GM21619 (cell line): ENCODE data around the gene ACTR6.
"Not testable (repeated sequence)": the region's sequence is repeated elsewhere in the genome, so short reads cannot be mapped to it uniquely, and the experiment has no call there.

Source experiments
- ATAC-seq: cut with Tn5 transposase; IDR thresholded peaks from one replicate; pipeline ENCODE4 v1.9.1; 2021; ENCODE audit not compliant: unreplicated experiment

ACTR6 gene

DNA sequence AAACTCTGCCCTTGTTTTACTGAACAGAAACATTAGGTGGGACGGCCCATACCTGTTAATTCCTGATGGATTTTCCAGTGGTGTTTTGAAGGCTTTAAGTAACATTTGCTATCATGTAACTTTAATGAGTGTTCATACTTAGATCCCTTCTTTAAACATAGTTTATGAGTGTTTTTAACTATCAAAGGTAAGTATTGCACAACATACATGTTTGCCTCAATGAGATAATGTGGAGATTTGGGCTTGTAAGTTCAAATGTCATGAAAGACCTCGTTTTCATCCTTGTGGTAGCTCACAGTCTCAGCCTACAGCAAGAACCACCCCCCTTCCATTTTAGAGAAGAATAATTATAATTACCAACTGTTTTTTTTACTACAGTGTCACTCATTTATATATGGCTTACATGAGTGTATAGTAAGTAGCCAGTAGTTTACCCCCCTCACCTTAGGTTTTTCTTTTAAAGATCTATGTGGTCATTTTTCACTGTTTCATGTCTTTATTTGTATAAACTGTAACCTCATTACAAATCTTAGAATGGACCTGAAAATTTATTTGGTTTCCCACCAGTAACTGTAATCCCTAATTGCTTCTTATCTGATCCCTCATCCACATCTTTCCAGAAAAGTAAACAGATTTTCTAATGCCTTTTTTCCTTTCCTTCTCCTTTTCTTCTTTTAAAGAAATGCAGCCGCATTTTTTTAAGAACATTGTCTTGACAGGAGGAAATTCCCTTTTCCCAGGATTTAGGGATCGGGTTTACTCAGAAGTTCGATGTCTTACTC is 18.9 kb downstream of the ACTR6 start:
- no peak for ATAC-seq

DNA sequence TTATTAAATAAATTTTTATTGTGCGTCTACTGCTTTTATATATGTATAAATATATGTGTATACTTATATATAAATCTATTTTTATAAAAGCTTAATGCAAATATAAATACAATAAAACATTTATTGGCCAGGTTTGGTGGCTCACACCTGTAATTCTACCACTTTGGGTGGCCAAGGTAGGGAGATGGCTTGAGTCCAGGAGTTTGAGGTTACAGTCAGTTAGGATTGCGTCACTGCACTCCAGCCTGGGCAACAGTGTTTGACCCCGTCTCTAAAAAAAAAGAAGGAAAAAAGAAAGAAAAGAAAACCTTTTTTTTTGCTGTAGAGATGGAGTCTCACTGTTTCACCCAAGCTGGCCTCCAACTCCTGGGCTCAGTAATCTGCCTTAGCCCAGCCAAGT is 20.9 kb downstream of the ACTR6 start:
- no peak for ATAC-seq

DNA sequence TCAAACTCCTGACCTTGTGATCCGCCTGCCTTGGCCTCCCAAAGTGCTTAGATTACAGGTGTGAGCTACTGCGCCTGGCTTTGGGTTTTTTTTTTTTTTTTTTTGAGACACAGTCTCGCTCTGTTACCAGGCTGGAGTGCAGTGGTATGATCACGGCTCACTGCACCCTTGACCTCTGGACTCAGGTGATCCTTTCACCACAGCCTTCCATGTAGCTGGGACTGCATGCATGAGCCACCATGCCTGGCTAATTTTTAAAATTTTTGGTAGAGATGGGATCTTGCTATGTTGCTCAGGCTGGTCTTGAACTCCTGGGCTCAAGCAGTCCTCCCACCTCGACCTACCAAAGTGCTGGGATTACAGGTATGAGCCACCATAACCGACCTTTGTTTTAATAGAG is 21.6 kb downstream of the ACTR6 start:
- ATAC-seq = not testable (repeated sequence)

DNA sequence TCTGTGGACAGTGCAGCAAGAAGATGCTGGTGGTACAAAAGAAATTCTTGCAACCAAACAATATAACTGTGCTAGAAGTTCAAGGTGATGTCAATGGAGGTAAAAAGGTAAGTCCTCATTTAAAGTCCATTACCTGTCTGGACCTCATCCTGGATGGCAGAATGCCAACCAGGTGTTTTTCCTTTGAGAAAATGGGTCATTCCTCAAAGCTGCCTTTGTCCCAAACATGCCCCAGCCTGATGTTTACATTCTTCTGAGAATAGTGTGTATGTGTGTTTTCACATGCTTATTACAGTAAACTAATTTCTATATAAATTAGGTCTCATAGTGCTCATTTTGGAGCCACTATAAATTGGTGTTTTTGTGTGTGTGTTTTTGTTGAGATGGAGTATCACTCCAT is 24.9 kb downstream of the ACTR6 start:
- no peak for ATAC-seq

DNA sequence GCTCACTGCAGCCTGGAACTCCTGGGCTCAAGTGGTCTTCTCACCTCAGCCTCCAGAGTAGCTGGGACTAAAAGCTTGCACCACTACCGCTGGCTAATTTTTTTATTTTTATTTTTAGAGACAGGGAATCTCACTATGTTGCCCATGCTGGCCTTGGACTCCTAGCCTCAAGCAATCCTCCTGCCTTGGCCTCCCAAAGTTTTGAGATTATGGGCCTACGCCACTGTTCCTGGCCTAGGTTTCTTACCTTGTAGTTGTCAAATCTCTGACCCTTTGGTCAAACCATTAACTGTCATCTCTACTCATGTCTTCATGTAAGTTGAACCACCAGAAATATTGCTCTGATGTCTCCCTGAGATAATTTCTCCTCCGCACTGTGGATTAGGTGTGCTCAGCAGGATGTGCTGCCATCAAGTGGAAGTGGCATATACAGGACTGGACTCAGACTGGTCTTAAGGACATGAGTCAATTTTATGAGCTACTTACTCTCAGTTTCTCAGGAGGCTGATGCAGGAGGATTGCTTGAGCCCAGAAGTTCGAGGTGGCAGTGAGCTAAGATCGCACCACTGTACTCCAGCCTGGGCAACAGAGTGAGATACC is 28.5 kb downstream of the ACTR6 start:
- ATAC-seq = no peak

DNA sequence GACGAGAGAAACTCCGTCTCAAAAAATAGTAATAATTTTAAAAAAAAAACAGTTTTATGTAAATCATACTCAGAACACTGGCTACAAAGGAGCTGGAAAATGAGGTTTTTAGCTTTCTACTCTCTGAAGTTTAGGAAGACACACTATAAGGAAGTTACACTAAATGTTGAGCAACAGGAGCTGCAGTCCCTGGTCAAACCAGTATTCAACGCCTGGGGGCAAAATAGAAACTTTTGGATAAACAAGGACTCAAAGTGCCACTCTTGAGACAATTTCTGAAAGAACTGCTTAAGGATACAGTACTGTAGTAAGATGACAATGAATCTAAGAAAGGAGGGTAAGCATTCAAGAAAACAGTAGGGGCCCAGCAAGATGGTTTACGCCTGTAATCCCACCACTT is 29.3 kb downstream of the ACTR6 start:
- ATAC-seq = no peak

DNA sequence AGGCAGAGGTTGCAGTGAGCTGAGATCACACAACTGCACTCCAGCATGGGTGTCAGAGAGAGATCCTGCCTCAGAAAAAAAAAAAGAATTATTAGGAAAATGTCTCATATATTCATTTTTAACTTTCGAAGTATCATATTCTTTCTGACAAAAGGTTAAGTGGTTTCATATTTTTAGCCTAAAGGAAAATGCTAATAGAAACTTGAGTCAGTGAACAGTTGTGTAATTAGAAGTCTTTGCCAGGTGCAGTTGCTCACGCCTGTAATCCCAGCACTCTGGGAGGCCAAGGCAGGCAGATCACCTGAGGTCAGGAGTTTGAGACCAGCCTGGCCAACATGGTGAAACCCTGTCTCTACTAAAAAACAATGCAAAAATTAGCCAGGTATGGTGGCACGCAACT is 31.3 kb downstream of the ACTR6 start:
- ATAC-seq = not testable (repeated sequence)

DNA sequence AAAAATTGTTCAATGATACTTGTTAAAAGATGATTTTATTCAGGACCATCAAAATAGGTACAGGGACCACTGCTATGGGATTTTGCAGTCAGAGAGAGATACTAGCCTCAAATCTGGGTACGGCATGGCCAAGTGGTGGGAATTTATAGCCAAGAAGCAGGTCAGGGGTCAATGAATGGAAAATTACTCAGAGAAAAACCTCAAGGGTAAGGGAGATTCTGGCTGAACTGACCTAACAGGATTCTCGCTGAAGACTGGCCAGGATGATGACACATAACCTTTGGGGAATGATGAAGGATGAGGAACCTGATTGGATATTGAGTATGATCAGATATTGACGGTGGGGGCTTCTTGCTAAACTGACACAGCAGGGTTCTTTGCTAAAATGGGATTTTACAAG is 33.6 kb downstream of the ACTR6 start:
- no peak for ATAC-seq

DNA sequence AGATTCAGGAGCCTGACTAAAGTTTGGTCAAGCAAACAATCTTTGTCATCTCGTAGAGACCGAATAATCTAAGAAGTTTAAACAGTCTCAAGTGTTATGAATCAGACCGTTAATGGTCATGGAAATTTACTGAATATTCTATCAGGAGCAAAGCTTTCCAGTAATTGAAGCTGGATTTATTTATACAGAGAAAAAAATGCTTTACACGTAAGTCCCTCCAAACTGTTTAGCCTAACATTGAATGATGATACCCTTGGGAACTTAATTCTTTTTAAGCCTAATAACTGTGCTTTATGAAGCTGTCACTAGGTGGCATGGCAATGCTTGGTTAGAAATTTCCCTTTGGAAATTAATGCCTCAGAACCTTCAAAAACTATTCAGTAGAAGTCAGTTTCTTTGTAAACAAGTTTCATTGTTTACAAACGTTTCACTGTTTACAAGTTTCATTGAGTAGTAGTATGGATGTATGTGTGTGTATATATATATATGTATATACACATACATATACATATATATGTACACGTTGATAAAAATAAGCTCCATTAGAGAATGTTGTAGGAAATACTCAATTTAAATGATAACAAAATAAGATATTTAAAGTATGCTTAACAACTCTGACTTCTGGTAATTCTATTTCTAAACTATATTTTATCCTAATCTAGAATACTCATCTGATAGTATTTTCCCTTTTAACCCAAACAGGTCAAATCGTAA is 34.1 kb downstream of the ACTR6 start:
- ATAC-seq = no peak

DNA sequence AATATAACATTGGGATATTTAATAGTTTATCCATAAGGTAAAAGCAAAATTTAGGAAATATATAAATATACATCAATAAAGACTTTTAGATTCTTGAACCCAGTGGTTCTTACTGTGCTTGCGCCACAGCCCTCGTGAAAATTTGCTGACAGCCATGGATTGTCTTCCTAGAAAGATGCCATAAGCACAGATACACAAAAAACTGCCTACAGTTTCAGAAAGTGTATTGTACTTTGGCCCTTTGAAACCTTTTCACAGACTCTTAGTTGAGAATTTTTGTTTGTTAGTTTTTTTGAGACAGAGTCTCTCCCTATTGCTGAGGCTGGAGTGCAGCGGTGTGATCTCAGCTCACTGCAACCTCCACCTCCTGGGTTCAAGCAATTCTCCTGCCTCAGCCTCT is 38.2 kb downstream of the ACTR6 start:
- ATAC-seq = no peak

DNA sequence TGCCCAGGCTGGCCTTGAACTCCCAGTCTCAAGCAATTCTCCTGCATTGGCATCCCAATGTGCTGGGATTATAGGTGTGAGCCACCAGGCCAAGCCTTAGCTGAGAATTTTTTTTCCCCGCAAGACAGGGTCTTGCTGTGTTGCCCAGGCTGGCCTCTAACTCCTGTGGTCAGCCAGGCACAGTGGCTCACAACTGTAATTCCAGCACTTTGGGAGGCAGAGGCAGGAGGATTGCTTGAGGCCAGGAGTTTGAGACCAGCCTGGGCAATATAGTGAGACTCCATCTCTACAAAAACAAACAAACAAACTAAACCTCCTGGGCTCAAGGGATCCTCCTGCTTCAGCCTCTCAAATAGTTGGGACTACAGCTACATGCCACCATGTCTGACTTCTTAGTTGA is 39.0 kb downstream of the ACTR6 start:
- ATAC-seq = no peak

DNA sequence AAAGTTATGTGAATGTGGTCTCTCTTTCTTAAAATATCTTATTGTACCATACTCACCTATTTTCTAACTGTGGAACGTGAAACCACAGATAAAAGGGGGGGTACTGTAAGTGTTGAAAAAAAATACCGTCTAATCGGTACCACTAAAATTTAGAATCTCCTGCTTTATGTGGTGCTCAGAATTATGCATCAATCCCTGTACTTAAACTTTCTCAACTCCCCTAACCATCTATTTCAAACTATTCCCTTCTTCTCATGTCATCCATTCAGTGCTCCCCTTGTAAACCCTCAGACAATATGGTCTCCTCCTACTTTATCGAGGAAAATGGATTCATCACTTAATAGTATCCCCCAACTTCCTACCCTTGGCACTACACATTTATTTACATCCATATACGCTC is 42.5 kb downstream of the ACTR6 start:
- ATAC-seq = no peak

DNA sequence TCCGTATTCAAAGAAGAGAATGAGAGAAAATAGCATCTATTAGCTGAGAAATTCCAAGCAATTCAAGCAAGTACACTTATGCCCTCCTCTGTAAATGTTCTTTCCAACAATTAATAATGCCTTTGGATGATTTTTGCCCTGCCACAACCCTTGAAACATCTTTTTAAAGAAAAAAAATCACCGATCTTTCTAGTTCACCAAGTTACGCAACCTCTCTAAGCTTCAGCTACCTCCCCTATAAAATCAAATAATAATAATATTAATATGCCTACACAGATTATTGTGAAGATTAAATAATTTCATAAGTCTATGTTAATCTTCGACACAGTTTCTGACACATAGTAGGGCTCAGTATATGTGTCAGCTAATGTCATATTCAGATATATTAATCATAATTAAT is 47.1 kb downstream of the ACTR6 start:
- ATAC-seq = no peak

DNA sequence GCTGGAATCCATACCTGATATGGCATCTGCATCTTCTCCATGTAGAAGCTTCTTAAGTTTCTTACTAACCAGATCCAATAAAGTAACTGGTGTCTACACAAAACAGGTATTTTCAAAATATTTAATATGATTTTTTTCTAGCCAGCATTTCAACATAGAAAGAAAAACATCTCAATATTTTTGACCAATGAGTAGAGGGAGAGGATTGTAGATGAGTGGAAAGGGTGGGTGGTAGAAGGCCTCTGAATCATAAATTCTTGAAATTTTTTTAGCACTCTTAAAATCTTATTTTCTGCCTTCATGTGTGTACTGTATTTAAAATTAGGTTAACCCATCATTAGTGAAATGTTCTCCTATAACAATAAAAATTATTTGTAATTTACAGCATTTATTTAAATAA is 48.3 kb downstream of the ACTR6 start:
- ATAC-seq = no peak

DNA sequence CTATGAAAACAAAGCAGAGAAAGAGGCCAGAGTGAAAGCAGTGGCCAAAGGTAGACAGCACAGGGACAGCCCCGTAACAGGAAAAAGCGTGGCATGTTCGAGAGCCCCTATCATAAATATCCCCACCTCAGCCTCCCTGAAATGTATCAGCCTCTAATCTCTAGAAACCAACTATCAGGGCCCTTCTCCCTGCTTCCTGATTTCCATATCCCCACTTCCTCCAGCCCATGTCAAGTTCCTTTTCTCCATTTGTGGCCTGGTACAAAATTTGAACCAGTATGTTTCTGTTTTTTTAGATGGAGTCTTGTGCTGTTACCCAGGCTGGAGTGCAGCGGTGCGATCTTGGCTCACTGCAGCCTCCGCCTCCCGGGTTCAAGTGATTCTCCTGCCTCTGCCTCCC is 49.3 kb downstream of the ACTR6 start:
- no peak for ATAC-seq

DNA sequence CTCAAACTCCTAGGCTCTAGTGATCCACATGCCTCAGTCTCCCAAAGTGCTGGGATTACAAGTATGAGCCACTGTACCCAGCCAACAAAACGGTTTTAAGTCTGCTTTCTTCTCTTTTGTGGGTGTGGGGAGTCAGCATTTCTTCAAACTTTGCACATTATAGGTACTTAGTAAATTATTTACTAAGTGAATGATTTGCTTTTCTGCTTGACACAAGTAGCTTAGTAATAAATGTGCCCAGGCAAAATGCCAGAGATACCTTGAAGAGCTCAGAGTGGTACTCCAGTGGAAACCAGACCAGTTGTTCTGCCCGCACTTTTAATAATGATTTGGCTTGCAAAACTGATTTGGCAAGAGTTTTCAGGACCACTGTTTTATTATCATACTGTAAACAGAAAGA is 51.3 kb downstream of the ACTR6 start:
- no peak for ATAC-seq

DNA sequence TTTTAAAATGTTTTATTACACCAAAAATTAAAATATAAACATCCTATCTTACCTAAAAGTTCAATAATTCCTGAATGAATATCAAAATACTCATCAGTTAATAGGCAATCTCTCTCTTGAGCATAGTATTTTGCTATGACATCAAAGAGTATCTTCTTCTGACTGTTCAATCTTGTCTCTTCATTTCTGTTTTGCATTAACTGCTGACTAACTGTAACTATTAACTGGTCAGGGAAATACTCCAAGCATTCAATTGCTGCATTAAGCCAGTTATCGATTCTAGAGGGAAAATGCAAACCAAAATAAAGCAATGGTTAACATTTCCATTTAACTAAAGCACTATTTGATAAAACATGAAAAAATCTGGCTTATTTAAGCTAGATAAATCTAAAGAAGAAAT is 52.8 kb downstream of the ACTR6 start:
- ATAC-seq = no peak

DNA sequence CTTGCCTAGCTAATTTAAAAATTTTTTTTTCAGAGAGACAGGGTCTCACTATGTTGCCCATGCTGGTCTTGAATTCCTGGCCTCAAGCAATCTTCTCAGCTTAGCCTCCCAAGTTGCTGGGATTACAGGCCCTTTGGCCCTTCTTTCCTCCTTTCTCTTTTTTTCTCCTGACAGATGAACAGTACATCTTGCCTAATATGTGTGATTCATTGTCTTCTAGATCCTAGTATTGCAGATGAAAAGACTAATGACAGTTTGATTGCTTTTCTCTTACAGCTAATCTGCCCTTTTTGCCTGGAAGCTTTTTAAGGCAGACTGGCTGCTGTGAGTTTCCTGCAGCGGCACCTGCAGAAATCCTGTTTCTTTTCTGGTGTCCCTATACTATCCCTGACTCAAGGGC is 54.3 kb downstream of the ACTR6 start:
- no peak for ATAC-seq

DNA sequence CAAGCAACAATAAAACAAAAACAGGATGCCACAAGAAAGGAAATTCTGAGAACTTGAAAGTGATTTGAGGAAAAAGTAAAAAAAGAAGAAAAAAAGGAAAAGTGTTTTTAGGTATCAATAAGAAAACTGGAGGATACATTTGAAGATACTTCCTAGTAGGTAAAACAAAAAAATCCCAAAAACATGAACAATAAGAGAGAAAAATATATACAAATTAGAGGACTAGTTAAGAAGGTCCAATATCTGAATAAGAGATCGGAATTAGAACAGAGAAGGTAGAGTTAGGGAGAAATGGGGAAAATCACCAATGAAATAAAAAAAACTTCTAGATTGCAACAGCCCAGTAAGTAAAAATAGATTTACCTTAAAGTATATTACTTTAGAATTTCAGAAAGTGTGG is 57.5 kb downstream of the ACTR6 start:
- ATAC-seq = no peak

DNA sequence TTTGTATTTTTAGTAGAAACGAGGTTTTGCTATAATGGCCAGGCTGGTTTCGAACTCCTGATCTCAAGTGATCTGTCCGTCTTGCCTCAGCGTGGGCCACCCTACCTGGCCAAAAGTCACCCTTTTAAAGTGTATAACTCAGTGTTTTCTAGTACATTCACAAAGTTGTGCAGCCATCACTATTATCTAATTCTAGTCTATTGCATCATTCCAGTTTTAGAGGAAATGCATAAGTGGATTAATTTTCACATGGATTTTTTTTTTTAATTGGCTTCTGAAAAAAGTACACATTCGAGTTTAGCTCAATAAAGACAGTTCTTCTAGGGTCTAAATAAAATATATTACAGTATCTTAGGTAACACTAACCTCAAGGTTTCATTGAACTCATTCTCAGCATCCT is 62.5 kb downstream of the ACTR6 start:
- no peak for ATAC-seq

DNA sequence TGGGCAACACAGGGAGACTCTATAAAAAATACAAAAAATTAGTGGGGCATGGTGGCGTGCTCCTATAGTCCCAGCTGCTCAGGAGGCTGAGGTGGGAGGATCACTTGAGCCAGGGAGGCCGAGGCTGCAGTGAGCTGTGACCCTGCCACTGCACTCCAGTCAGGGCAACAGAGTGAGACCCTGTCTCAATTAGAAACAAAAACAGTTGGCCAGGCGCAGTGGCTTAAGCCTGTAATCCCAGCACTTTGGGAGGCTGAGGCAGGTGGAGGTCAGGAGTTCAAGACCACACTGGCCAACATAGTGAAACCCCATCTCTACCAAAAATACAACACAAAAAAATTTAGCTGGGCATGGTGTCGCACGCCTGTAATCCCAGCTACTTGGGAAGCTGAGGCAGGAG is 64.5 kb downstream of the ACTR6 start:
- not testable (repeated sequence) for ATAC-seq
